ENCODE results near the gene CNTN1.

DNA sequence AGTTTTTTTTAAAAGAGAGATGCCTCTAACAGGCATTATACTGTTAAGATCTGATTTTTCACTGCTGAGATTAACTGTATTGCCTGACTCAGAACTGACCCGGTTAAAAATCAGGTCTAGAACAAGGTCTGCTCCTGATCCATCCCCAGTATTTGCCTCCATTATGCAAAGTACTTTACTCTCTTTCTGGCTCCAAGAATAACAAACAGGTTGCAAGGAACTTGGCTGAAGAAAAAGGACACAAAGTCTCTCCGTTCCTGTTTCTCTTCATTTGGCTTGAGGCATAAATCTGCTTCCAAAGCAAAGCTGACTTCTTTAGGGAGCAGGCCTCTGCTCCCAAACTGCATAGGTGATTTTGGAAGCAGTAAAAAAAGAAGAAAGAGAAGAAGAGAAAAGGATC is 296.6 kb downstream of the CNTN1 start:
- TF ChIP-seq, protein P1, sequence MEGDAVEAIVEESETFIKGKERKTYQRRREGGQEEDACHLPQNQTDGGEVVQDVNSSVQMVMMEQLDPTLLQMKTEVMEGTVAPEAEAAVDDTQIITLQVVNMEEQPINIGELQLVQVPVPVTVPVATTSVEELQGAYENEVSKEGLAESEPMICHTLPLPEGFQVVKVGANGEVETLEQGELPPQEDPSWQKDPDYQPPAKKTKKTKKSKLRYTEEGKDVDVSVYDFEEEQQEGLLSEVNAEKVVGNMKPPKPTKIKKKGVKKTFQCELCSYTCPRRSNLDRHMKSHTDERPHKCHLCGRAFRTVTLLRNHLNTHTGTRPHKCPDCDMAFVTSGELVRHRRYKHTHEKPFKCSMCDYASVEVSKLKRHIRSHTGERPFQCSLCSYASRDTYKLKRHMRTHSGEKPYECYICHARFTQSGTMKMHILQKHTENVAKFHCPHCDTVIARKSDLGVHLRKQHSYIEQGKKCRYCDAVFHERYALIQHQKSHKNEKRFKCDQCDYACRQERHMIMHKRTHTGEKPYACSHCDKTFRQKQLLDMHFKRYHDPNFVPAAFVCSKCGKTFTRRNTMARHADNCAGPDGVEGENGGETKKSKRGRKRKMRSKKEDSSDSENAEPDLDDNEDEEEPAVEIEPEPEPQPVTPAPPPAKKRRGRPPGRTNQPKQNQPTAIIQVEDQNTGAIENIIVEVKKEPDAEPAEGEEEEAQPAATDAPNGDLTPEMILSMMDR (IDR thresholded peaks at IDR 0.05), result no peak
- TF ChIP-seq POLR2A (IDR thresholded peaks at IDR 0.05), result no peak

All from Peyer's patch (tissue), 4 donors.